K562 (cell line): Measurements from ENCODE around the gene UNC13A. TPM values are rescaled to one million over a fixed set of nuclear protein-coding genes. Genes with fewer than 3 reads are reported as not detected.

ENCODE experiments used
- ATAC-seq: fragments of 200-7000 bp; cut with Tn5 transposase; 3 replicates; pipeline ENCODE4 v1.9.1; 2020; ENCODE audit warnings: moderate library complexity
- BruUV-seq: library from RNA; stranded (reverse); fragments of 400-500 nt; replicated peaks from 2 replicates; lab custom pipeline; 2021; lab: Mats Ljungman, UMichigan
- CTCF ChIA-PET: fragments of 300-600 bp; formaldehyde crosslinking; extraction: SDS; loops from one replicate; lab custom pipeline; 2021; ENCODE audit warnings: low intra/inter-chr PET ratio; lab: Yijun Ruan, JAX
- POLR2A ChIA-PET: fragments of 300-600, 350-650 bp; sonication (Branson Sonifier 250); formaldehyde crosslinking; extraction: SDS; loops from one replicate; lab custom pipeline; 2021; ENCODE audit warnings: antibody characterized with exemption, inconsistent platforms; lab: Yijun Ruan, JAX
- DNase-seq, 4 experiments: peaks; one replicate each; pipeline versions ENCODE4 v3.0.0 to v3.0.0-alpha.2; 2011 to 2018; ENCODE audit warnings: low spot score in 3 of 4, mixed read lengths in 3 of 4; ENCODE audit errors: extremely low read depth in 1 of 4
- FAIRE-seq: peaks from 2 replicates; lab custom pipeline; 2011; peaks lifted over from hg19 to GRCh38; lab: Jason Lieb, UNC
- H2AFZ ChIP-seq: 2 replicates; pipeline ENCODE4 v1.6.0; 2011; ENCODE audit warnings: low read depth, low read length, control low read depth, inconsistent platforms
- H3K27ac ChIP-seq: fragments of 200-600 bp; 3 replicates; pipeline ENCODE4 v1.8.0; 2011; ENCODE audit warnings: low read depth, mild to moderate bottlenecking, control low read depth, inconsistent platforms, low read length, moderate library complexity, mixed read lengths; ENCODE audit errors: extremely low read depth
- H3K27me3 ChIP-seq, 2 experiments: fragments of 300-600 bp in 1 of 2; 2 replicates in 1 of 2; 3 replicates in 1 of 2; pipeline versions ENCODE4 v1.6.0 to v1.8.0; 2011; ENCODE audit warnings: inconsistent platforms in 2 of 2, low read length in 2 of 2, mild to moderate bottlenecking in 1 of 2, mixed read lengths in 1 of 2, moderate library complexity in 1 of 2; ENCODE audit not compliant: control insufficient read depth in 2 of 2, insufficient read depth in 2 of 2
- H3K36me3 ChIP-seq: fragments of 300-600 bp; 3 replicates; pipeline ENCODE4 v1.8.0; 2011; ENCODE audit warnings: mild to moderate bottlenecking, low read length, inconsistent platforms; ENCODE audit not compliant: control insufficient read depth, insufficient read depth
- H3K4me1 ChIP-seq, 2 experiments: fragments of 200-600 bp in 1 of 2; replicated peaks in 1 of 2; 2 replicates in 1 of 2; 3 replicates in 1 of 2; pipeline versions ENCODE4 v1.5.1 to v1.8.0; 2011; ENCODE audit warnings: inconsistent platforms in 2 of 2, low read length in 2 of 2, mild to moderate bottlenecking in 1 of 2, mixed read lengths in 1 of 2, moderate library complexity in 1 of 2; ENCODE audit not compliant: control insufficient read depth in 2 of 2, insufficient read depth in 2 of 2
- H3K4me2 ChIP-seq: 2 replicates; pipeline ENCODE4 v1.6.1; 2011; ENCODE audit warnings: low read length, control low read depth, inconsistent platforms, mixed read lengths; ENCODE audit not compliant: insufficient read depth
- H3K4me3 ChIP-seq: fragments of 200-600 bp; sonication (generic), shearing (Covaris generic); 2 replicates; pipeline ENCODE4 v1.5.1; 2016; ENCODE audit warnings: control low read depth, inconsistent platforms
- H3K79me2 ChIP-seq: fragments of 200-600 bp; 3 replicates; pipeline ENCODE4 v1.8.0; 2011; ENCODE audit warnings: low read length, inconsistent platforms; ENCODE audit not compliant: control insufficient read depth, insufficient read depth
- H3K9ac ChIP-seq, 2 experiments: 2 replicates each; pipeline versions ENCODE4 v1.6.0 to v1.6.1; 2011; ENCODE audit warnings: low read depth in 2 of 2, low read length in 2 of 2, control low read depth in 1 of 2, inconsistent platforms in 1 of 2, mild to moderate bottlenecking in 1 of 2, mixed read lengths in 1 of 2; ENCODE audit not compliant: insufficient read depth in 1 of 2
- H3K9me1 ChIP-seq: one replicate; pipeline ENCODE4 v1.6.0; 2011; ENCODE audit warnings: inconsistent platforms, mild to moderate bottlenecking, low read length, moderate library complexity; ENCODE audit not compliant: control insufficient read depth, insufficient read depth
- H3K9me3 ChIP-seq: replicated peaks from 2 replicates; pipeline ENCODE4 v1.5.1; 2011; ENCODE audit warnings: low read depth, low read length, inconsistent platforms; ENCODE audit not compliant: control insufficient read depth, insufficient read depth
- H4K20me1 ChIP-seq: replicated peaks from 2 replicates; pipeline ENCODE4 v1.6.1; 2011; ENCODE audit warnings: low read length, inconsistent platforms, mixed read lengths; ENCODE audit not compliant: control insufficient read depth, insufficient read depth
- EGR1 ChIP-seq: fragments of 450-650 bp; conservative IDR thresholded peaks from 2 replicates; pipeline ENCODE4 v1.6.1; 2017; ENCODE audit warnings: mild to moderate bottlenecking
- EZH2 ChIP-seq: IDR thresholded peaks from 2 replicates; pipeline ENCODE4 v1.6.1; 2012; ENCODE audit warnings: low read depth, mild to moderate bottlenecking, inconsistent platforms, low read length, borderline replicate concordance
- HDAC6 ChIP-seq: IDR thresholded peaks from 2 replicates; pipeline ENCODE4 v1.6.1; 2012; ENCODE audit warnings: low read depth, mild to moderate bottlenecking, control low read depth, inconsistent platforms, low read length, moderate library complexity
- LCOR ChIP-seq: sonication (generic); formaldehyde crosslinking; IDR thresholded peaks from 2 replicates; pipeline ENCODE4 v1.8.0; 2022; ENCODE audit warnings: mild to moderate bottlenecking, missing genetic modification reagents
- MCM3 ChIP-seq: fragments of 450-650 bp; IDR thresholded peaks from 2 replicates; pipeline ENCODE4 v1.6.1; 2016
- PCBP1 ChIP-seq: fragments of 200-400 bp; formaldehyde crosslinking; IDR thresholded peaks from 2 replicates; pipeline ENCODE4 v1.6.1; 2018; ENCODE audit warnings: mild to moderate bottlenecking, low read depth, low read length; ENCODE audit not compliant: poor library complexity, severe bottlenecking
- YBX1 ChIP-seq: fragments of 450-650 bp; IDR thresholded peaks from 2 replicates; pipeline ENCODE4 v1.7.1; 2016; ENCODE audit warnings: mild to moderate bottlenecking
- ZNF121 ChIP-seq: sonication (generic); formaldehyde crosslinking; conservative IDR thresholded peaks from 2 replicates; pipeline ENCODE4 v1.8.0; 2022; ENCODE audit warnings: missing genetic modification reagents
- ZNF274 ChIP-seq: IDR thresholded peaks from 2 replicates; pipeline ENCODE4 v1.6.1; 2011; ENCODE audit warnings: low read depth, mild to moderate bottlenecking, low read length, moderate library complexity, borderline replicate concordance
- ZNF583 ChIP-seq: fragments of 250-450 bp; sonication (Bioruptor Pico); IDR thresholded peaks from 2 replicates; pipeline ENCODE4 v1.4.0; 2020
- WGBS: fragments of 100-300 bp; shearing (Covaris generic); methylation state at CpG from one replicate; pipeline ENCODE4 v1.1.6; 2016; ENCODE audit warnings: low coverage, mixed read lengths; ENCODE audit not compliant: insufficient coverage; ENCODE audit errors: missing lambda C conversion rate; 5-methylcytosine and 5-hydroxymethylcytosine counted together
- in situ Hi-C: fragments of 300-500 bp; cut with MboI; formaldehyde crosslinking; loops from 4 replicates; pipeline ENCODE4 v1.15.0; 2018; ENCODE audit warnings: inconsistent platforms, mixed read lengths
- intact Hi-C: fragments of 100-400 bp; cut with micrococcal nuclease; formaldehyde crosslinking; loops from 2 replicates; pipeline ENCODE4 v1.14.2; 2022
- polyA plus RNA-seq, 8 experiments: library from polyadenylated mRNA; depleted of rRNA in 4 of 8; stranded (reverse) in 5 of 8; unstranded in 3 of 8; fragments of >200 nt; fragmentation: Nextera tagmentation in 2 of 8; fragmentation: Illumina TruSeq in 1 of 8; extraction: Ambion mirVana in 2 of 8; extraction: Trizol in 1 of 8; gene quantifications; 2 replicates each; pipeline versions ENCODE4 v1.2.1 to v1.2.3, GENCODE V29; 2011 to 2014; ENCODE audit warnings: inconsistent platforms in 1 of 8, missing spikeins in 1 of 8
- total RNA-seq, 7 experiments: library from RNA; depleted of rRNA in 6 of 7; stranded (reverse); fragments of >200 nt in 6 of 7; fragmentation: Illumina TruSeq in 2 of 7; extraction: Trizol in 2 of 7; gene quantifications; 2 replicates each; pipeline versions ENCODE4 v1.2.1 to v1.2.3, GENCODE V29; 2011 to 2021; ENCODE audit warnings: low replicate concordance in 1 of 7
- TF ChIP-seq, protein P1 (sequence below), 3 experiments: fragments of 200-800 bp in 1 of 3; sonication (Bioruptor generic) in 1 of 3; sonication (generic) in 1 of 3; formaldehyde crosslinking in 1 of 3; IDR thresholded peaks; 2 replicates each; pipeline versions ENCODE4 v1.6.1 to v1.8.0; 2016 to 2022; ENCODE audit warnings: mild to moderate bottlenecking in 2 of 3, missing compliant biosample characterization in 2 of 3, missing genetic modification characterization in 2 of 3, missing genetic modification reagents in 1 of 3
- TF ChIP-seq, protein P2 (sequence below), 2 experiments: fragments of 450-650 bp; conservative IDR thresholded peaks; 2 replicates each; pipeline ENCODE4 v1.6.1; 2017; ENCODE audit warnings: mild to moderate bottlenecking in 2 of 2, moderate library complexity in 2 of 2
- TF ChIP-seq, protein P3 (sequence below): conservative IDR thresholded peaks from 2 replicates; pipeline ENCODE4 v1.6.1; 2011; ENCODE audit warnings: low read depth, mild to moderate bottlenecking, low read length; ENCODE audit not compliant: control insufficient read depth

Gene UNC13A
- total and polyA plus RNA-seq, 9 of the 15 experiments (the other 6 are each of a cell fraction or from before 2014, with no cell fraction given), result 0.03 to 1.0 (median 0.25) TPM

DNA sequence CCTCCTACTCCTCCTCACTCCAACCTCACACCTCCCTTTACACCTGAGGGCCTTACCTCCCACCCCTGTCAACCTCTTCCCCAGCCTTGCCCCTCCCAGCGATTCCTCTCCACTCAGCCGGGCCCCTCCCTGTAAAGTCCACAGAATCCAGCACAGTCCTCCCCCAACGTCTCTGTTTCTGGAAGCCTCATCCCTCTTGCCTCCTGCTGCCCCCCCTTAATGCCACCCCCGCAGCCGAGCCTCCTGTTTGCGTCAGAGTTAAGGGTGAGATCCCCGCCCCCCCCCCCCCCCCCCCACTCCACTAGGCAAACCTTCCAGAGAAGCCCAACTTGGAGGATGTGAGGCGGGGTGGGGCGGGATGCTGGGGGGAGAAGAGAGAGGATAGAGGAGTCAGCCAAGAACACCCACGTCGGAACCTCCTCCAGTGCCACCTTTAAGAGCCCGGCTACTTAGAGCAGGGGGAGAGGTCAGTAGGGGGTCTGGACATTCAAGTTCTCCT is 2.1 kb downstream of the UNC13A start:
- Histone ChIP-seq H3K9ac (no peak overlapping the region), H3K4me3 (no peak overlapping the region), H3K79me2 (no peaks in the 10 kb centered on the region), H3K27ac (no peak overlapping the region), H2AFZ (no peak overlapping the region), H3K9me1 (no peaks in the 10 kb centered on the region), H3K9me3 (no peaks in the 10 kb centered on the region), H3K4me1 (peaks cover 0 to 24% of the 10 kb centered on the region in 2 experiments; a peak in 3 of 5 replicates), H3K4me2 (no peak overlapping the region), H3K27me3 (peaks cover 3 to 19% of the 10 kb centered on the region in 2 experiments; a peak in 4 of 5 replicates), H3K36me3 (no peaks in the 10 kb centered on the region), H4K20me1 (peaks cover 17% of the 10 kb centered on the region)
- DNase-seq, result peak; percentile 44 to 53 (median 46)
- in situ Hi-C loops (no loop called here), intact Hi-C loops (no loop called here)
- ChIA-PET POLR2A (no interaction called here), CTCF (no interaction called here)
- FAIRE-seq, result no peak
- ATAC-seq, result no peak
- BruUV-seq, result no TSS peak
- 0% methylated on average over 1 of the region's 12 CpGs for WGBS
- TF ChIP-seq, protein P1, sequence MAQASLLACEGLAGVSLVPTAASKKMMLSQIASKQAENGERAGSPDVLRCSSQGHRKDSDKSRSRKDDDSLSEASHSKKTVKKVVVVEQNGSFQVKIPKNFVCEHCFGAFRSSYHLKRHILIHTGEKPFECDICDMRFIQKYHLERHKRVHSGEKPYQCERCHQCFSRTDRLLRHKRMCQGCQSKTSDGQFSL (CRISPR knock-in tag; IDR thresholded peaks at IDR 0.05), result no peak
- TF ChIP-seq, protein P1 (tag; IDR thresholded peaks at IDR 0.05), result 0 out of 4 replicates have a peak, but pooled peaks of 1 of the 2 experiments have one; percentile 52
- no peak for TF ChIP-seq ZNF583 (CRISPR knock-in tag)
- no peak for TF ChIP-seq PCBP1
- TF ChIP-seq EGR1, result peak; percentile 63
- no peak for TF ChIP-seq MCM3
- no peak for TF ChIP-seq EZH2
- no peak for TF ChIP-seq ZNF121 (CRISPR knock-in tag)
- TF ChIP-seq YBX1, result no peak
- TF ChIP-seq HDAC6, result no peak
- TF ChIP-seq LCOR, result no peak
- TF ChIP-seq, protein P2, sequence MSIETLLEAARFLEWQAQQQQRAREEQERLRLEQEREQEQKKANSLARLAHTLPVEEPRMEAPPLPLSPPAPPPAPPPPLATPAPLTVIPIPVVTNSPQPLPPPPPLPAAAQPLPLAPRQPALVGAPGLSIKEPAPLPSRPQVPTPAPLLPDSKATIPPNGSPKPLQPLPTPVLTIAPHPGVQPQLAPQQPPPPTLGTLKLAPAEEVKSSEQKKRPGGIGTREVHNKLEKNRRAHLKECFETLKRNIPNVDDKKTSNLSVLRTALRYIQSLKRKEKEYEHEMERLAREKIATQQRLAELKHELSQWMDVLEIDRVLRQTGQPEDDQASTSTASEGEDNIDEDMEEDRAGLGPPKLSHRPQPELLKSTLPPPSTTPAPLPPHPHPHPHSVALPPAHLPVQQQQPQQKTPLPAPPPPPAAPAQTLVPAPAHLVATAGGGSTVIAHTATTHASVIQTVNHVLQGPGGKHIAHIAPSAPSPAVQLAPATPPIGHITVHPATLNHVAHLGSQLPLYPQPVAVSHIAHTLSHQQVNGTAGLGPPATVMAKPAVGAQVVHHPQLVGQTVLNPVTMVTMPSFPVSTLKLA (conservative IDR thresholded peaks at IDR 0.05), result no peak
- no peak for TF ChIP-seq ZNF274
- TF ChIP-seq, protein P3, sequence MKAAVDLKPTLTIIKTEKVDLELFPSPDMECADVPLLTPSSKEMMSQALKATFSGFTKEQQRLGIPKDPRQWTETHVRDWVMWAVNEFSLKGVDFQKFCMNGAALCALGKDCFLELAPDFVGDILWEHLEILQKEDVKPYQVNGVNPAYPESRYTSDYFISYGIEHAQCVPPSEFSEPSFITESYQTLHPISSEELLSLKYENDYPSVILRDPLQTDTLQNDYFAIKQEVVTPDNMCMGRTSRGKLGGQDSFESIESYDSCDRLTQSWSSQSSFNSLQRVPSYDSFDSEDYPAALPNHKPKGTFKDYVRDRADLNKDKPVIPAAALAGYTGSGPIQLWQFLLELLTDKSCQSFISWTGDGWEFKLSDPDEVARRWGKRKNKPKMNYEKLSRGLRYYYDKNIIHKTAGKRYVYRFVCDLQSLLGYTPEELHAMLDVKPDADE, result no peak
